MM.1S (cell line): ENCODE results near the gene NETO1.
A peak's percentile ranks its signal among the peaks of the same experiment; 100 is the strongest.

Source experiments
- EZH2 ChIP-seq: fragments of 300-600 bp; sonication (generic); optimal IDR thresholded peaks from 2 replicates; pipeline ENCODE3; 2017; ENCODE audit warnings: low read depth, mild to moderate bottlenecking, antibody characterized with exemption, low read length, mixed read lengths
- EZH2phosphoT487 ChIP-seq: fragments of 300-600 bp; sonication (generic); IDR thresholded peaks from 2 replicates; pipeline ENCODE4 v1.6.1; 2018; ENCODE audit warnings: antibody characterized with exemption, low read length
- TF ChIP-seq, protein P1 (sequence below): fragments of 300-600 bp; sonication (generic); IDR thresholded peaks from 2 replicates; pipeline ENCODE4 v1.5.1; 2016; ENCODE audit warnings: antibody characterized with exemption, low read length, mixed read lengths

DNA sequence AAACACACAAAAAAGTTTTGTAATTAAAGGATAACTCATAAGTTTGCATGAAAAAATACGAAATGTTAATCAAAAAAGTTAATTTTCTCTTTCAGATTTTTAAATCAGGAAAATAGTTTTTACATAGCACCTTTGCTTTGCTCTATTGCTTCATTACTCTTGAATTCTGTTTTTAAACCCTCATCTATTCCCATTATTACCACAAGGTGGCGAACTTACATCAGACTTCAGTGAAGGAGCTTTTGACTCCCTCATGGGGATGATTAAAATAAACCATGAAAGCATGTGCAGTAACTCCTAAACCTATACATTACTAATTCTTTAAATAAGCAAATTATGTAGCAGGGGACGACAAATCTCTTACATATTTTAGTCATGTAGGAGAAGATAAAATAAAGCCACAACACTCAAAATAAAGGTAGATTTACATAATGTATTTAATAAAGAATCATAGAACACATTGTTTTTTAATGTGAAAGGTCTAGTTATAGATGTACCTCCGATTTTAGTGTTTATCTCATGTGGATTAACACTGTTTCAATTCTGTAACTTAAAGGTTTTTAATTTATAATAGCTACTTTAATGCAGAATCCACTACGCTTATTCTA, 105.2 kb downstream of the NETO1 start:
- TF ChIP-seq, protein P1, sequence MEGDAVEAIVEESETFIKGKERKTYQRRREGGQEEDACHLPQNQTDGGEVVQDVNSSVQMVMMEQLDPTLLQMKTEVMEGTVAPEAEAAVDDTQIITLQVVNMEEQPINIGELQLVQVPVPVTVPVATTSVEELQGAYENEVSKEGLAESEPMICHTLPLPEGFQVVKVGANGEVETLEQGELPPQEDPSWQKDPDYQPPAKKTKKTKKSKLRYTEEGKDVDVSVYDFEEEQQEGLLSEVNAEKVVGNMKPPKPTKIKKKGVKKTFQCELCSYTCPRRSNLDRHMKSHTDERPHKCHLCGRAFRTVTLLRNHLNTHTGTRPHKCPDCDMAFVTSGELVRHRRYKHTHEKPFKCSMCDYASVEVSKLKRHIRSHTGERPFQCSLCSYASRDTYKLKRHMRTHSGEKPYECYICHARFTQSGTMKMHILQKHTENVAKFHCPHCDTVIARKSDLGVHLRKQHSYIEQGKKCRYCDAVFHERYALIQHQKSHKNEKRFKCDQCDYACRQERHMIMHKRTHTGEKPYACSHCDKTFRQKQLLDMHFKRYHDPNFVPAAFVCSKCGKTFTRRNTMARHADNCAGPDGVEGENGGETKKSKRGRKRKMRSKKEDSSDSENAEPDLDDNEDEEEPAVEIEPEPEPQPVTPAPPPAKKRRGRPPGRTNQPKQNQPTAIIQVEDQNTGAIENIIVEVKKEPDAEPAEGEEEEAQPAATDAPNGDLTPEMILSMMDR: peak; percentile 71
- TF ChIP-seq EZH2 (no peak), EZH2phosphoT487 (no peak)
